H54 (cell line): ENCODE data around the gene GRID1.

Experiments
- DNase-seq: peaks from one replicate; pipeline ENCODE4 v3.0.0; 2011; ENCODE audit warnings: low spot score, mixed read lengths; ENCODE audit not compliant: insufficient read length
- FAIRE-seq: peaks from 3 replicates; lab custom pipeline; 2011; peaks lifted over from hg19 to GRCh38; lab: Jason Lieb, UNC
- POLR2A ChIP-seq: IDR thresholded peaks from 2 replicates; pipeline ENCODE4 v1.6.1; 2011; ENCODE audit warnings: low read depth, mild to moderate bottlenecking, low read length

GRID1 gene

GRCh38 chr10:86192147-86192546 is 174.4 kb downstream of the GRID1 start:
- DNase-seq (no peak), FAIRE-seq (no peak)
- TF ChIP-seq POLR2A, result no peak

GRCh38 chr10:86191686-86192085 is 174.9 kb downstream of the GRID1 start:
- FAIRE-seq, result no peak
- no peak for DNase-seq
- no peak for TF ChIP-seq POLR2A

GRCh38 chr10:86191166-86191565 is 175.4 kb downstream of the GRID1 start:
- no peak for TF ChIP-seq POLR2A
- DNase-seq, result no peak
- no peak for FAIRE-seq

GRCh38 chr10:86190291-86190690 is 176.3 kb downstream of the GRID1 start:
- TF ChIP-seq POLR2A, result no peak
- DNase-seq, result no peak
- no peak for FAIRE-seq

GRCh38 chr10:86189891-86190290 is 176.7 kb downstream of the GRID1 start:
- no peak for TF ChIP-seq POLR2A
- no peak for DNase-seq
- FAIRE-seq, result no peak

- TF ChIP-seq POLR2A, result no peak
- no peak for FAIRE-seq
- no peak for DNase-seq
Observed at GRCh38 chr10:86188796-86189558, 177.6 kb downstream of the GRID1 start.

- no peak for TF ChIP-seq POLR2A
- no peak for FAIRE-seq
- no peak for DNase-seq
Observed at GRCh38 chr10:86188326-86188725, 178.3 kb downstream of the GRID1 start.

- TF ChIP-seq POLR2A, result no peak
- DNase-seq (no peak), FAIRE-seq (no peak)
Observed at GRCh38 chr10:86187499-86188239, 178.9 kb downstream of the GRID1 start.

GRCh38 chr10:86186633-86187032 is 180.0 kb downstream of the GRID1 start:
- DNase-seq (no peak), FAIRE-seq (no peak)
- no peak for TF ChIP-seq POLR2A

GRCh38 chr10:86182595-86182994 is 184.0 kb downstream of the GRID1 start:
- TF ChIP-seq POLR2A, result no peak
- FAIRE-seq (no peak), DNase-seq (no peak)

- DNase-seq, result no peak
- TF ChIP-seq POLR2A, result no peak
- FAIRE-seq, result no peak
Observed at GRCh38 chr10:86182150-86182549, 184.4 kb downstream of the GRID1 start.

GRCh38 chr10:86180861-86181260 is 185.7 kb downstream of the GRID1 start:
- no peak for DNase-seq
- FAIRE-seq, result no peak
- TF ChIP-seq POLR2A, result no peak

GRCh38 chr10:86179961-86180360 is 186.6 kb downstream of the GRID1 start:
- no peak for DNase-seq
- TF ChIP-seq POLR2A, result no peak
- no peak for FAIRE-seq

- no peak for TF ChIP-seq POLR2A
- FAIRE-seq (no peak), DNase-seq (no peak)
Observed at GRCh38 chr10:86179153-86179524, 187.5 kb downstream of the GRID1 start.
